OCI-LY3 (cell line): Measurements from ENCODE around the gene SELENBP1.

ENCODE experiments used
- CTCF ChIP-seq: fragments of 200-600, 300-600 bp; sonication (generic); IDR thresholded peaks from 2 replicates; pipeline ENCODE4 v1.5.1; 2014; ENCODE audit warnings: antibody characterized with exemption, low read length, low read depth
- EZH2phosphoT487 ChIP-seq: fragments of 200-600 bp; shearing (Covaris generic); IDR thresholded peaks from 2 replicates; pipeline ENCODE4 v1.6.1; 2018; ENCODE audit warnings: antibody characterized with exemption, mixed run types, low read depth

- no peak for TF ChIP-seq CTCF
- TF ChIP-seq EZH2phosphoT487 = no peak
Observed at GRCh38 chr1:151391079-151391563, 18.6 kb upstream of the SELENBP1 start.
